H1 (cell line): ENCODE results near the gene SNAPC2.

Source experiments
- ATF2 ChIP-seq: IDR thresholded peaks from 2 replicates; pipeline ENCODE4 v1.6.1; 2012; ENCODE audit warnings: low read length, inconsistent platforms
- BRCA1 ChIP-seq: IDR thresholded peaks from 2 replicates; pipeline ENCODE4 v1.6.1; 2012; ENCODE audit warnings: low read depth, low read length, improper control_type of control experiment
- CTCF ChIP-seq, 3 experiments: IDR thresholded peaks; 1 replicate in 2 of 3; 2 replicates in 1 of 3; pipeline versions ENCODE4 v1.5.1 to v1.6.1; 2011; ENCODE audit warnings: low read length in 3 of 3, mild to moderate bottlenecking in 3 of 3, inconsistent platforms in 2 of 3, low read depth in 1 of 3, moderate library complexity in 1 of 3; ENCODE audit not compliant: insufficient read depth in 1 of 3; ENCODE audit errors: control extremely low read depth in 1 of 3
- EP300 ChIP-seq, 2 experiments: IDR thresholded peaks; 1 replicate in 1 of 2; 2 replicates in 1 of 2; pipeline ENCODE4 v1.6.1; 2011 to 2012; ENCODE audit warnings: low read depth in 2 of 2, low read length in 2 of 2, mild to moderate bottlenecking in 2 of 2, borderline replicate concordance in 1 of 2, inconsistent platforms in 1 of 2, moderate library complexity in 1 of 2
- EZH2 ChIP-seq: fragments of 200-600 bp; sonication (generic); IDR thresholded peaks from 2 replicates; pipeline ENCODE4 v1.7.1; 2012; ENCODE audit warnings: low read depth, mild to moderate bottlenecking, moderate library complexity, low read length, inconsistent platforms; ENCODE audit not compliant: severe bottlenecking
- MAX ChIP-seq: IDR thresholded peaks from 2 replicates; pipeline ENCODE4 v1.6.1; 2012; ENCODE audit warnings: inconsistent platforms
- POLR2A ChIP-seq, 2 experiments: IDR thresholded peaks; 1 replicate in 1 of 2; 2 replicates in 1 of 2; pipeline ENCODE4 v1.6.1; 2011; ENCODE audit warnings: low read depth in 2 of 2, low read length in 2 of 2, mild to moderate bottlenecking in 2 of 2; ENCODE audit errors: control extremely low read depth in 1 of 2
- RBBP5 ChIP-seq: IDR thresholded peaks from 2 replicates; pipeline ENCODE4 v1.7.1; 2012; ENCODE audit warnings: low read depth, mild to moderate bottlenecking, inconsistent platforms, low read length, moderate library complexity, borderline replicate concordance
- TAF1 ChIP-seq: IDR thresholded peaks from 2 replicates; pipeline ENCODE4 v1.6.1; 2011; ENCODE audit warnings: mild to moderate bottlenecking, low read depth, low read length
- TEAD4 ChIP-seq: IDR thresholded peaks from 2 replicates; pipeline ENCODE4 v1.6.1; 2012; ENCODE audit warnings: low read depth, low read length, inconsistent platforms, mixed read lengths

- TF ChIP-seq MAX (no peak), ATF2 (no peak), CTCF (IDR thresholded peaks at IDR 0.05; ENCODE audit: control extremely low read depth in 1 of 3, insufficient read depth in 1 of 3, low read depth in 1 of 3, low read length in 3 of 3) (no peak), TEAD4 (no peak), EZH2 (no peak), TAF1 (no peak), EP300 (IDR thresholded peaks at IDR 0.05; ENCODE audit: borderline replicate concordance in 1 of 2, low read depth in 2 of 2, low read length in 2 of 2) (no peak), RBBP5 (no peak), POLR2A (IDR thresholded peaks at IDR 0.05; ENCODE audit: control extremely low read depth in 1 of 2, low read depth in 2 of 2, low read length in 2 of 2) (no peak), BRCA1 (no peak)
Measured at GRCh38 chr19:7909471-7910067, 10.6 kb upstream of the SNAPC2 start.
